Omental fat pad (tissue), 4 donors: ENCODE measurements around the gene GALNTL6. TPM values are rescaled to one million over a fixed set of nuclear protein-coding genes. Genes with fewer than 3 reads are reported as not detected.

Source experiments
- ATAC-seq: fragments of 150-250 bp; one replicate; pipeline ENCODE4 v1.9.1; 2016; ENCODE audit warnings: mild to moderate bottlenecking, moderate library complexity; ENCODE audit not compliant: low FRiP score
- DNase-seq: peaks from one replicate; pipeline ENCODE4 v3.0.0-alpha.2; 2019; ENCODE audit warnings: low spot score
- CTCF ChIP-seq, 3 donors: fragments of 450-650 bp; IDR thresholded peaks; one replicate each; pipeline ENCODE4 v1.5.1; 2016 to 2017; ENCODE audit warnings: antibody characterized with exemption in 3 of 3, mild to moderate bottlenecking in 3 of 3, moderate library complexity in 2 of 3
- total RNA-seq, 4 donors: library from RNA; depleted of rRNA; stranded (reverse); fragments of >200 nt; gene quantifications; one replicate each; pipeline ENCODE4 v1.1.0, GENCODE V29; 2016

The GALNTL6 gene
- total RNA-seq, 4 donors from 2014 or later = not detected

GRCh38 chr4:173001571-173001970 is 1188.4 kb downstream of the GALNTL6 start:
- TF ChIP-seq CTCF (IDR thresholded peaks at IDR 0.05) = no peak
- ATAC-seq (no peak), DNase-seq (no peak)

GRCh38 chr4:173002830-173003561 is 1189.8 kb downstream of the GALNTL6 start:
- no peak for TF ChIP-seq CTCF (IDR thresholded peaks at IDR 0.05)
- DNase-seq (no peak), ATAC-seq (no peak)

GRCh38 chr4:173005912-173006633 is 1192.9 kb downstream of the GALNTL6 start:
- DNase-seq (no peak), ATAC-seq (no peak)
- no peak for TF ChIP-seq CTCF (IDR thresholded peaks at IDR 0.05)

GRCh38 chr4:173008436-173008835 is 1195.2 kb downstream of the GALNTL6 start:
- TF ChIP-seq CTCF (IDR thresholded peaks at IDR 0.05) = no peak
- DNase-seq = no peak

GRCh38 chr4:173009129-173009823 is 1196.1 kb downstream of the GALNTL6 start:
- ATAC-seq (no peak), DNase-seq (no peak)
- no peak for TF ChIP-seq CTCF (IDR thresholded peaks at IDR 0.05)

More at GRCh38 chr4:173008436-173008835, 1195.2 kb downstream of the GALNTL6 start:
- no peak for ATAC-seq

- DNase-seq = no peak
- no peak for ATAC-seq
- TF ChIP-seq CTCF (IDR thresholded peaks at IDR 0.05) = no peak
Observed at GRCh38 chr4:173012608-173013007, 1199.4 kb downstream of the GALNTL6 start.
